GM19351 (cell line): ENCODE data around the gene KMT2A.

Experiments used
- ATAC-seq: cut with Tn5 transposase; IDR thresholded peaks from one replicate; pipeline ENCODE4 v1.9.1; 2021; ENCODE audit warnings: mild to moderate bottlenecking, moderate library complexity; ENCODE audit not compliant: unreplicated experiment

KMT2A gene

DNA sequence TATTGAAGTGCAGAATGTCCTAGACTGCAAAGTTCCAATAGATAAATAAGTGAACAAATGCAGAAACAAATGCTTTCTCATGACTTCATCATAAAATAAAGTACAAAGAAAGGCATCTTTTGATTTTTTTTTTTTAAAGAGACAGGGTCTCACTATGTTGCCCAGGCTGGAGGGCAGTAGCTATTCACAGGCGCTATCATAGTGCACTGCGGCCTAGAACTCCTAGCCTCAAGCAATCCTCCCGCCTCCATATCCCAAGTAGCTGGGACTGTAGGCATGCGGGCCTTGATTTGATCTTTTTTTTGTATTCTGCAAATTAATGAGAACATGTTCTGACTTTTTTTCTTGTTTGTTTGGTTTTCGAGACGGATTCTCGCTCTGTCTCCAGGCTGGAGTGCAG is 138.3 kb downstream of the KMT2A start:
- ATAC-seq = no peak
